GM15510 (cell line): ENCODE measurements around the gene HEATR5B.

Source experiments
- POLR2A ChIP-seq: IDR thresholded peaks from 3 replicates; pipeline ENCODE4 v1.6.1; 2011; ENCODE audit warnings: borderline replicate concordance; ENCODE audit not compliant: insufficient read length; ENCODE audit errors: extremely low read depth

HEATR5B gene

GRCh38 chr2:37083873-37084794 is at the start of gene HEATR5B, which contains the start of gene GPATCH11:
HEATR5B (minus strand) TSS chr2:37084372; CDS start chr2:37083414, 958 bp downstream.
GPATCH11 (plus strand) TSS chr2:37084518; CDS start chr2:37088382, 3,864 bp downstream.
- peak; percentile 78 for TF ChIP-seq POLR2A

DNA sequence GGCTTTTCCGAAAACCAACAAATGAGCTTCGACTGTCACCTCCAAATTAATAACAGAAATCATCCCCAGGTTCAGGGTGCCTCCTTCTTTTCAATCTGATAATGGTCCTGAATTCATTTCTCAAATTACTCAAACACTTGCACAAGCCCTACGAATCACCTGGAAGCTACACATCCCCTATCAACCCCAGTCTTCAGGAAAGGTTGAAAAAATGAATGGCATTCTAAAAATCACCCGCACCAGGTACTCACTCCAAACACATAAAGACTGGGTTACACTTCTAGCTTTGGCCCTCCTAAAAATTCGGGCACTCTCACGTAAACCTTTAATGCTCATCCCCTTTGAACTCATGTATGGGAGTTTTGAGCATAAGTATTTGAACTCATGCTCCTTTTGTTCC is 48.7 kb upstream of the HEATR5B start:
- TF ChIP-seq POLR2A, result no peak

DNA sequence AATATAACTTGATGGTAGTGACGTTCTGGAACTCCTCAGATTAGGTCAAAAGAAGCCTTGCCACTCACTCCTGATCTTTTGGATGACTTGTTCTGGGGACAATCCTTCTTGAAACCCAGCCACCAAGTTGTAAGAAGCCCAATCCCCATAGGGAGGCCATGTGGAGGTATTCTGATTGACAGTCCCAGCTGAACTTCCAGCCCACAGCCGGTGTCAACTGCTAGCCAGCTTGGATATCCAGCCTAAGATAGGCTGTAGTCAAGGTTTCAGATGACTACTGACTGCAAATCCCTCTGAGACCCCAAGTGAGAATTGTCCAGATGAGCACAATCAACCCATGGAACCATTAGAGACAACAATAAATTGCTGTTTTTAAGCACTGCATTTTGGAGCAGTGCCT is 41.2 kb upstream of the HEATR5B start:
- no peak for TF ChIP-seq POLR2A

GRCh38 chr2:37119157-37119556 is 35.0 kb upstream of the HEATR5B start:
- TF ChIP-seq POLR2A, result no peak

DNA sequence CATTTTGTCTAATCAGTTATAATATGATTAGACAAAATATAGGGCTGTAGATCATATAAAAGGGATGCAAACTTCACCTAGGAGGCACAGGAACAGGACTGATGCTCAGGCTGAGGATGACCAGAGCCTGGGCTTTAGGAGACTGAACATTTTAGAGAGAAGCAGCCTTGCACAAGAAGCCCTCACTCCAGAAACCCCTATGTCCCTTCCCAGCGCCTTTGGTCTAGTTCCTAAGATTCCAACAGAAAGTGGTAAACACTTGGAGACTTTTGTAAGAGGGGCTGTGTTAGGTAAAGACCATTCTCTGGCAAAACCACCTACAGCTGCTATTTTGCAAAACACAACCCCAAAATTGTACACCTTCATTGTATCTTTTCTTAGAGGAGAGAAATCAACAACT is 33.4 kb upstream of the HEATR5B start:
- TF ChIP-seq POLR2A, result no peak

GRCh38 chr2:37111958-37112357 is 27.8 kb upstream of the HEATR5B start:
- no peak for TF ChIP-seq POLR2A

DNA sequence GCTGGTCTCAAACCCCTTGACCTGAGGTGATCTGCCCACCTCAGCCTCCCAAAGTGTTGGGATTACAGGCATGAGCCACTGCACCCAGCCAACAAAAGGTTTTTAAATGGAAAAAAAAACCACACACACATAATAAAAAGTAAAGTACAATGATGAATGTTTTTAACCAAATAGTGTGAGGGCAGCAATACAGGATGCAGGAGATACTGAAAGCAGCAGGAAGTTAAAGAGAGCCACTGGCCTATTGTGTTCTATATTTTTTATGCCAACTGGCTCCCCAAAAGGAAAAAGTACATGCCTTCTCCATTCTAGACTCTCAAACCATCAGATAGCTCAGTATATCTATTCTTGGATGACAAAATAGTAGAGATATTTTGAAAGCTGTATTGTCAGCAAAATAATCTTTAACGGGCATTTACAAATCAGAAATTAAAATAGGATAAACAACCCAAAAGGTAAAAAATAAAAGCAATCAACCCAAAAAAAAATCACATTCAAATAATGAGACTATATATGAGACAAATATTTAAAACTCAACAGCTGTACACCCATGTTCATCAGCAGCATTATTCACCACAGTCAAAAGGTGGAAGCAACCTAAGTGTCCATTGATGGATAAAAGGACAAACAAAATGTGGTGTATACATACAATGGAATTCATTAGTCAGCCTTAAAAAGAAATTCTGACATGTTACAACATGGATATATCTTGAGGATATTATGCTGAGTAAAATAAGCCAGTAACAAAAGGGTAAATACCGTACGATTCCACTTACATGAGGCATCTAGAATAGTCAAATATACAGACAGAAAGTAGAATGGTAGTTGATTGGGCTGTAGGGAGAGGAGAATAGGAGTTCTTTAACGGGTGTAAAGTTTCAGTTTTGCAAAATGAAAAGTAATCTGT is 26.4 kb upstream of the HEATR5B start:
- TF ChIP-seq POLR2A, result no peak

DNA sequence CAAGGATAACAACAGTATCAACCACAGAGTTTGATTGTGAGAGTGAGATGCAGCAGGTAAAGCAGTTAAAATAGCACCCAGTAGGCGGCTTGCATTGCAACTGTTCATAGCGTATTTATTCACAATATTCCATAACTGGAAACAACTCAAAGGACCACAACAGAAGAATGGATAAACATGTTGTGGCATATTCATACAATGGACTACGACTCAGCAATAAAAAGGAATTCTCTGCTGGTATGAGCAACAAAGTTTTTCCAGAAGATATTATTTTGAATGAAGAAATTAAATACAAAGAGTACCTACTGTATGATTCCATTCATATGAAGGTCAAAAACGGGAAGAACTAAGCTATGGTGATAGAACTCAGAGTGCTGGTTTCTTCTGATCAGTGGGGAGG is 25.4 kb upstream of the HEATR5B start:
- no peak for TF ChIP-seq POLR2A

GRCh38 chr2:37105150-37105549 is 21.0 kb upstream of the HEATR5B start:
- TF ChIP-seq POLR2A, result no peak

DNA sequence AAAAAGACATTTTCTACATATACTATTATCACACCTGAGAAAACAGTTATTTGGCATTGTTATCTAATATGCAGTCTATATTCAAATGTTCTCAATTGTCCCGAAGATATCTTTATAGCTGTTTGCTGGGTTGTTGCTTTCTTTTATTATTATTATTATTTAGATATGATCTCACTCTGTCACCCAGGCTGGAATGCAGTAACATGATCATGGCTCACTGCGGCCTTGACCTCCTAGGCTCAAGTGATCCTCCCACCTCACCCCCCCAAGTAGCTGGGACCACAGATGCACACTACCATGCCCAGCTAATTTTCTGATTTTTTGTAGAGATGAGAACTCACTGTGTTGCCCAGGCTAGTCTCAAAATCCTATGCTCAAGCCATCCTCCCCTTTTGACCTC is 20.0 kb upstream of the HEATR5B start:
- no peak for TF ChIP-seq POLR2A

GRCh38 chr2:37102588-37102987 is 18.4 kb upstream of the HEATR5B start:
- no peak for TF ChIP-seq POLR2A

GRCh38 chr2:37100054-37100453 is 15.9 kb upstream of the HEATR5B start:
- TF ChIP-seq POLR2A, result no peak

GRCh38 chr2:37098416-37099118 is 14.4 kb upstream of the HEATR5B start:
- TF ChIP-seq POLR2A, result no peak

- TF ChIP-seq POLR2A, result no peak
Measured at GRCh38 chr2:37096568-37096967, 12.4 kb upstream of the HEATR5B start.

GRCh38 chr2:37091873-37092272 is 7.7 kb upstream of the HEATR5B start:
- TF ChIP-seq POLR2A, result no peak
